Esophagus (tissue), 2 donors: Measurements from ENCODE around the gene UBE2R2. TPM values are rescaled to one million over a fixed set of nuclear protein-coding genes. Genes with fewer than 3 reads are reported as not detected.

Experiments
- H3K27ac ChIP-seq, 2 donors: one replicate each; pipeline ENCODE4 v1.5.1; 2013; ENCODE audit warnings: low read depth in 2 of 2, mild to moderate bottlenecking in 2 of 2, inconsistent platforms in 1 of 2, low read length in 1 of 2, moderate library complexity in 1 of 2
- H3K27me3 ChIP-seq, 2 donors: one replicate each; pipeline ENCODE4 v1.6.1; 2013; ENCODE audit warnings: low read length in 2 of 2, control low read depth in 1 of 2, mild to moderate bottlenecking in 1 of 2; ENCODE audit not compliant: insufficient read depth in 2 of 2, control insufficient read depth in 1 of 2
- H3K36me3 ChIP-seq, 2 donors: one replicate each; pipeline ENCODE4 v1.6.1; 2013; ENCODE audit warnings: low read length in 1 of 2; ENCODE audit not compliant: control insufficient read depth in 2 of 2, insufficient read depth in 2 of 2
- H3K4me1 ChIP-seq, 2 donors: one replicate each; pipeline ENCODE4 v1.6.1; 2013; ENCODE audit warnings: low read length in 1 of 2; ENCODE audit not compliant: control insufficient read depth in 2 of 2, insufficient read depth in 2 of 2
- H3K4me3 ChIP-seq, 2 donors: one replicate each; pipeline ENCODE4 v1.5.1; 2013; ENCODE audit warnings: low read length in 2 of 2, mild to moderate bottlenecking in 2 of 2, low read depth in 1 of 2, moderate library complexity in 1 of 2
- H3K9me3 ChIP-seq, 2 donors: one replicate each; pipeline ENCODE4 v1.6.1; 2013; ENCODE audit warnings: mild to moderate bottlenecking in 2 of 2, low read depth in 1 of 2, low read length in 1 of 2, moderate library complexity in 1 of 2; ENCODE audit not compliant: control insufficient read depth in 2 of 2, insufficient read depth in 1 of 2
- WGBS, 2 donors: extraction: QIAGEN DNeasy Blood & Tissue Kit; methylation state at CpG; one replicate each; pipeline ENCODE4 v1.1.7; 2013; 5-methylcytosine and 5-hydroxymethylcytosine counted together
- polyA plus RNA-seq, 2 donors: library from polyadenylated mRNA; stranded (reverse); fragments of 200-250 nt; gene quantifications; one replicate each; pipeline ENCODE4 v1.2.3, GENCODE V29; 2013
- donor health status: healthy with polysubstance abuse.
- donor health status: Bipolar disorder and iron deficiency.

The UBE2R2 gene
- polyA plus RNA-seq, 2 donors = 16.5 to 16.6 TPM

DNA sequence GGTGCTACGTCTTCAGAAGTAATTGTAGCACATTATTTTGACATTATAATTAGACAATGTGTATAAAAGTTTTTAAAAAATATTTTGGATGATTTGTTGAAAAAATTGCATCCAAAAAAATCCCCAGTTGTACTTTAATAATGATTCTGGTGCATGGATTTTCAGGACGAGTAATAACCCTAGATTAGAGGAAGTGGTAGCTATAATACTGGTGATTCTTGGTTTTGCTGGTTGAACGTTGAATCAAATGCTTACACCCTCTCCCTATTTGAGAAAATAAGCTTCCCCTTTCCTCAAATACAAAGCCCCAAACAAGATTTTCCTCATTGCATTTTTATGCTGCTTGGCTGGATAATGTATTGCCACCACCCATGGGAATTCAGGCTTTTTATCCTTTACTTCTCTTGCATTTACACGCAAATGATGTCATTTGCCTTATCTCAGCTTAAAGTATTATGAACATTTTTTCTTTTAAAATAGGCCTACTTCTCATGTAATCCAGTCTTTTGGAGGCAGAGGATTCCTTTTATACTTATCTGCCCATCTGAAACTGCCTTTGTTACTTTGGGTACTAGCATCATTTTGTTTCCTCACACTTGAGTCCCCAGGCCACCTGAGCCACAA lies 86.3 kb downstream of the UBE2R2 start:
- Histone ChIP-seq H3K27ac (no peak overlapping the region), H3K27me3 (no peaks in the 10 kb centered on the region), H3K9me3 (no peaks in the 10 kb centered on the region), H3K4me3 (no peak overlapping the region), H3K36me3 (peaks cover 0 to 7% of the 10 kb centered on the region in 2 donors), H3K4me1 (no peaks in the 10 kb centered on the region)
- 73 to 75% methylated on average over 4 of the region's 4 CpGs for WGBS, 2 donors

DNA sequence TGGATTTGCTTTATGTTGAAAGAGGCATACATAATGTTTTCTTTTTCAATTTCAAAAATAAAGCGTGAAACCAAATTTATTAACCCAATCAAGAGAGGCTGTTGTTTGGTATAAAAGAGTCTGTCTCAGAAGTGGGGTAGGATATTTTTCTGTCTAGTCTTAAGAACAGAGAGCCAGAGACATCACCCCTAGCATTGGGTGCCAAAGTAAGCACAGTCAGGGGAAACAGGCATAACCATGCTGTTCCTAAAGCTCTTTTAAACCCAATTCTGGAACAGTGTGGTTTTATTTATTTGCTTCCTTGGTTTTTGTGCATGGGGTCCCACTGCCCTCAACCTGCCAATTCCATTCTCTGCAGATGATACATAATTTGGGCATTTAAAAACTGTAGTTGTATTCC lies 88.2 kb downstream of the UBE2R2 start:
- no peak overlapping the region for H3K4me3 ChIP-seq
- no peaks in the 10 kb centered on the region for H3K27me3 ChIP-seq
- no peaks in the 10 kb centered on the region for H3K9me3 ChIP-seq
- H3K4me1 ChIP-seq = no peaks in the 10 kb centered on the region
- peaks cover 0 to 7% of the 10 kb centered on the region in 2 donors for H3K36me3 ChIP-seq
- 93 to 97% methylated on average over 1 of the region's 1 CpG for WGBS, 2 donors
- H3K27ac ChIP-seq = no peak overlapping the region

DNA sequence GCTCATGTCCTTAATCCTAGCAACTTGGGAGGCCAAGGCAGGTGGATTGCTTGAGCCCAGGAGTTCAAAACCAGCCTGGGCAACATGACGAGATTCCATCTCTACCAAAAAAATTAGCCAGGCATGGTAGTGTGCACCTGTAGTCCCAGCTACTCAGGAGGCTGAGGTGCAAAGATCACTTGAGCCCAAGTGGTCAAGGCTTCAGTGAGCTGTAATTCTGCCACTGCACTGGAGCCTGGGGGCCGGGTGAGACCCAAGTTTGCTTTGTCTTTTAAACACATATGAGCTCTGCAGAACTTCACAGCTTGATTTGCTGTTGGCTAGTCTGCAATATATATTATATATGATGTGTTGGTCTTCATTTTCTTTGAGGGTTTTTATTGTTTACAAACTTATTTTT lies 89.8 kb downstream of the UBE2R2 start:
- H3K4me1 ChIP-seq = no peaks in the 10 kb centered on the region
- no peaks in the 10 kb centered on the region for H3K9me3 ChIP-seq
- H3K36me3 ChIP-seq = peaks cover 0 to 3% of the 10 kb centered on the region in 2 donors
- H3K27ac ChIP-seq = no peak overlapping the region
- WGBS, 2 donors = 82 to 93% methylated on average over 2 of the region's 2 CpGs
- no peak overlapping the region for H3K4me3 ChIP-seq
- H3K27me3 ChIP-seq = no peaks in the 10 kb centered on the region

DNA sequence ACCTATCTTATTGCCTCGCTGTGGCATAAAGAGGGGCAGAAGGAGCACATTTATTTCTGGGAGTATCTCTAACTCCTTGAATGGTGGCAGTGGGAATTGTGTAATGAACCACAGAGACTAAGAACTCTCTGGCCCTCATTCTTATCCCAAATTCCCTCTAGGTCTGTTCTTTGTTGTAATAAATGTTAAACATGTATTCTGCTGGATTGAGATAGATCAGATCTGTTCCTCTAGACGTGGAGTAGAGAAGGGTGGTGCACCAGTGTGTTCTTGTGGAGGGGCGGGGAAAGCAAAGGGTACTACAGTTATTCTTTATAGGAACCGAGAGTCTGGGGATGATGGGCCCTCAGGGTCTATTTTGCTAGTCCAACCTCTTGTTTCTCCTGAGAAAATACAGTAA lies 90.4 kb downstream of the UBE2R2 start:
- Histone ChIP-seq H3K4me3 (no peak overlapping the region), H3K27me3 (no peaks in the 10 kb centered on the region), H3K9me3 (no peaks in the 10 kb centered on the region), H3K27ac (no peak overlapping the region), H3K4me1 (no peaks in the 10 kb centered on the region), H3K36me3 (no peaks in the 10 kb centered on the region)
- 73 to 79% methylated on average over 4 of the region's 4 CpGs for WGBS, 2 donors

DNA sequence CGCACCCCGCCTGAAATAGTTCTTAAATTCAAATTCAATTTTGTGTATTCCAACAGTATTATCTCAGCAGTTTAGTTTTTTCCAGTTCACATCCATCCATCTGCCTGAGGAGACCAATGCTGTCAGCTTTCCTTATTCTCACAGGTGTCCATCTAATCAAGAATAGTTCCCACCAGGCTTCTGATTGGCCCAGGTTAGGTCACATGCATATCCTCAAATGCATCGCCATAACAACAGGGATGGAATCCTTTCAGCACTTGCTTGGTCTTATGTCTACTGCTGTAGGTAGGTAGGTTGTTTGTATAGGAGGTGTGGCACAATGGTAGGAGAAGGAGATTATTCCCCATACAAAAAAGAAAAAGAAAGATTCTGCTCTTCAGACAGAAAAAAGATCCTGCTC lies 91.2 kb downstream of the UBE2R2 start:
- Histone ChIP-seq H3K27ac (no peak overlapping the region), H3K4me3 (no peak overlapping the region), H3K9me3 (no peaks in the 10 kb centered on the region), H3K27me3 (no peaks in the 10 kb centered on the region), H3K4me1 (no peaks in the 10 kb centered on the region), H3K36me3 (peaks cover 0 to 2% of the 10 kb centered on the region in 2 donors)
- 99% methylated on average over 3 of the region's 3 CpGs for WGBS, 2 donors

DNA sequence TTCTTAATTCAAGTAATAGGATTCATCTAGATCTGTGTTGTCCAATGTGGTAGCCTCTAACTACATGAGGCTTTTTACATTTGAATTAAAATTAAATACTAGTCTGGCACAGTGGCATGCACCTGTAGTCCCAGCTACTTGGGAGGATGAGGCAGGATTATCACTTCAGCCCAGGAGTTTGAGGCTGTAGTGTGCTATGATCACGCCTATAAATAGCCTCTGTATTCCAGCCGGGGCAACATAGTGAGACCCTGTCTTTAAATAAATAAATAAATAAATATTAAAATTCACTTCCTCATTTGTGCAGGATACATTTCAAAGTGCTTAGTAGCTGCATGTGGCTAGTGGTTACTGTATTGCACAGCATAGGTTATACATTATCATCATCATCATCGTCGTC lies 91.8 kb downstream of the UBE2R2 start:
- no peaks in the 10 kb centered on the region for H3K9me3 ChIP-seq
- no peak overlapping the region for H3K27ac ChIP-seq
- 94% methylated on average over 4 of the region's 4 CpGs for WGBS, 2 donors
- H3K36me3 ChIP-seq = peaks cover 0 to 4% of the 10 kb centered on the region in 2 donors
- H3K4me1 ChIP-seq = no peaks in the 10 kb centered on the region
- no peaks in the 10 kb centered on the region for H3K27me3 ChIP-seq
- H3K4me3 ChIP-seq = no peak overlapping the region

DNA sequence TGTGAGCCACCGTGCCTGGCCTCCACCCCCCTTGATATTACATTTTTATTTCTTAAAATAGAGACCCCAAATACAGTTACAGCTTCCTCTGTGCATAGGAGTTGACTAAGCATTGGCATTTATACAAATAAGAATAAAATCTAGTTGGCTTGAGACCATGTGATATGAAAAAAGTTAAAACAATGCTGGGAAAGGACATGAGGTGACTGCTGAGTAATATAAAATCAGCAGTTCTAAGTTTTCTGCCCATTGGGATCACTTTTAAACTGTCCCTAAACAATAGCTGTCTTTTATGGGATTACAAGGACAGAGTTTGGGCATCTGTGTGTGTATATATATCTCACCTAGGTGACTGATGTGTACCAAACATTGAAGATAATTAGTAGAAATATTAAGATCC lies 96.6 kb downstream of the UBE2R2 start:
- no peaks in the 10 kb centered on the region for H3K9me3 ChIP-seq
- H3K27me3 ChIP-seq = no peaks in the 10 kb centered on the region
- peaks cover 0 to 14% of the 10 kb centered on the region in 2 donors for H3K36me3 ChIP-seq
- H3K27ac ChIP-seq = no peak overlapping the region
- no peaks in the 10 kb centered on the region for H3K4me1 ChIP-seq
- no peak overlapping the region for H3K4me3 ChIP-seq
- 82 to 85% methylated on average over 1 of the region's 1 CpG for WGBS, 2 donors

DNA sequence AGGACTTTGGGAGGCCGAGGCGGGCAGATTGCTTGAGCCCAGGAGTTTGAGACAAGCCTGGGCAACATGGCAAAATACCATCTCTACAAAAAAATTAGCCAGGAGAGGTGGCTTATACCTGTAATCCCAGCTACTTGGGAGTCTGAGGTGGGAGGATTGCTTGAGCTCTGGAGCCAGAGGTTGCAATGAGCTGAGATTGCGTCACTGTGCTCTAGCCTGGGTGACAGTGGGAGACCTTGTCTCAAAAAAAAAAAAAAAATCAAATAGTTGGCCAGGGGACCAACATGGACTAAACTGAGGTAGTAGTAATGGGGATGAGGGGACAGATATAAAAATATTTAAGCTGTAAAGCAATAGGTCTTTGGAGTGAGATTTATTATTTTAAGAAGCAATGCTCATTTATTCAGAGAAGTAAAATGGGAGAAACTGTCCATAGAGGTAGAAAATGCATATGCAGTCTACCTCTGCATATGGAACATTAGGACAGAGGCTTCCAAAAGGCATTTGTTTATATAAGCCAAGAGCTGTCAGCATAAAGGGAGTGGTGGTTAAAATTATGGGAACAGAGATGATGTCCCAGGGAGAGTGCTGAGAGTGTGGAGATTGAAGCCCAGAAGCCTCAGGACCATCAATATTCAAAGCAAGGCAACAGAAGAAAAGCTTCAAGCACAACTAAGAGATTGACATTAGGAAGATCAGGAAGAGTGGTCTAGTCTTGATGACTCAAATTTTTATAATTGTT lies 98.1 kb downstream of the UBE2R2 start:
- no peaks in the 10 kb centered on the region for H3K9me3 ChIP-seq
- WGBS, 2 donors = 76 to 93% methylated on average over 3 of the region's 3 CpGs
- no peak overlapping the region for H3K4me3 ChIP-seq
- H3K4me1 ChIP-seq = no peaks in the 10 kb centered on the region
- peaks cover 4 to 20% of the 10 kb centered on the region in 2 donors for H3K36me3 ChIP-seq
- no peak overlapping the region for H3K27ac ChIP-seq
- no peaks in the 10 kb centered on the region for H3K27me3 ChIP-seq

DNA sequence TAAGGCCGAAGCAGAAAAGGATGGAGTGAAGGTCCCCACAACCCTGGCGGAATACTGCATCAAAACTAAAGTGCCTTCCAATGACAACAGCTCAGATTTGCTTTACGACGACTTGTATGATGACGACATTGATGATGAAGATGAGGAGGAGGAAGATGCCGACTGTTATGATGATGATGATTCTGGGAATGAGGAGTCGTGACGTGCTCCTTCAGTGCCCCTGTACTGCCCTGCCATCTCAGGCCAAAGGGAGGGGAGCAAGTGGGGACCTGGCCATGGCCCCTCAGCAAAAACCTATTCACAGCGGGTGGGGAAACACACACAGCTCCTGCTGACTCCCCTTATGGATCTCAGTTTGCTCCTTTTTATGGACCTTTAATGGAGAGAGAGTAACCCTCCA lies 100.1 kb downstream of the UBE2R2 start:
- 94% methylated on average over 9 of the region's 9 CpGs for WGBS, 2 donors
- Histone ChIP-seq H3K4me1 (no peaks in the 10 kb centered on the region), H3K36me3 (peaks cover 4 to 35% of the 10 kb centered on the region in 2 donors), H3K4me3 (no peak overlapping the region), H3K9me3 (no peaks in the 10 kb centered on the region), H3K27ac (no peak overlapping the region), H3K27me3 (no peaks in the 10 kb centered on the region)
